Ishikawa (cell line): Measurements from ENCODE around the gene ARL14EP.

Source experiments
- CEBPB ChIP-seq: IDR thresholded peaks from 2 replicates; pipeline ENCODE4 v1.6.1; 2012
- CREB1 ChIP-seq: IDR thresholded peaks from 2 replicates; pipeline ENCODE4 v1.6.1; 2012; ENCODE audit warnings: low read depth
- EGR1 ChIP-seq: IDR thresholded peaks from 2 replicates; pipeline ENCODE4 v1.6.1; 2012
- EP300 ChIP-seq: IDR thresholded peaks from 2 replicates; pipeline ENCODE4 v1.6.1; 2012; ENCODE audit warnings: borderline replicate concordance
- FOXM1 ChIP-seq: IDR thresholded peaks from 2 replicates; pipeline ENCODE4 v1.6.1; 2012; ENCODE audit warnings: low read depth, borderline replicate concordance
- MAX ChIP-seq: IDR thresholded peaks from 2 replicates; pipeline ENCODE4 v1.6.1; 2012
- NFIC ChIP-seq: IDR thresholded peaks from 2 replicates; pipeline ENCODE4 v1.6.1; 2012
- RAD21 ChIP-seq: IDR thresholded peaks from 2 replicates; pipeline ENCODE4 v1.6.1; 2012; ENCODE audit warnings: low read depth
- REST ChIP-seq: IDR thresholded peaks from 2 replicates; pipeline ENCODE4 v1.6.1; 2012; ENCODE audit warnings: low read depth, mild to moderate bottlenecking
- TAF1 ChIP-seq: IDR thresholded peaks from 2 replicates; pipeline ENCODE4 v1.6.1; 2012; ENCODE audit warnings: low read depth, mild to moderate bottlenecking
- TCF12 ChIP-seq: IDR thresholded peaks from 2 replicates; pipeline ENCODE4 v1.6.1; 2012; ENCODE audit warnings: low read depth
- TEAD4 ChIP-seq: IDR thresholded peaks from 2 replicates; pipeline ENCODE4 v1.6.1; 2012
- USF1 ChIP-seq: IDR thresholded peaks from 2 replicates; pipeline ENCODE4 v1.6.1; 2012
- YY1 ChIP-seq: IDR thresholded peaks from 2 replicates; pipeline ENCODE4 v1.6.1; 2012; ENCODE audit warnings: low read depth
- ZBTB7A ChIP-seq: IDR thresholded peaks from 2 replicates; pipeline ENCODE4 v1.6.1; 2012; ENCODE audit warnings: low read depth

The ARL14EP gene

GRCh38 chr11:30312243-30312642 lies 10.7 kb upstream of the ARL14EP start:
- TF ChIP-seq TCF12, result no peak
- no peak for TF ChIP-seq YY1
- no peak for TF ChIP-seq EGR1
- TF ChIP-seq USF1, result no peak
- TF ChIP-seq RAD21, result no peak

- TF ChIP-seq FOXM1 (no peak), CREB1 (no peak), EP300 (no peak), ZBTB7A (no peak), MAX (no peak), TCF12 (no peak), USF1 (no peak), CEBPB (no peak), REST (no peak), YY1 (no peak), RAD21 (no peak), EGR1 (no peak), TEAD4 (no peak), NFIC (no peak), TAF1 (no peak)
These were observed 9.3 kb upstream of the ARL14EP start for GRCh38 chr11:30313580-30313979.

- no peak for TF ChIP-seq REST
- peak; percentile 49 for TF ChIP-seq RAD21
These were observed 8.3 kb upstream of the ARL14EP start for GRCh38 chr11:30314625-30315024.

GRCh38 chr11:30316237-30316636 lies 6.7 kb upstream of the ARL14EP start:
- no peak for TF ChIP-seq FOXM1
- TF ChIP-seq MAX, result no peak
- no peak for TF ChIP-seq CEBPB
- no peak for TF ChIP-seq REST
- no peak for TF ChIP-seq TEAD4
- no peak for TF ChIP-seq TAF1
- TF ChIP-seq EP300, result no peak
- no peak for TF ChIP-seq ZBTB7A
- TF ChIP-seq EGR1, result no peak
- TF ChIP-seq USF1, result no peak
- TF ChIP-seq YY1, result no peak
- no peak for TF ChIP-seq CREB1
- TF ChIP-seq TCF12, result no peak
- no peak for TF ChIP-seq RAD21
- no peak for TF ChIP-seq NFIC

- TF ChIP-seq NFIC, result no peak
- no peak for TF ChIP-seq TAF1
- TF ChIP-seq EP300, result no peak
- TF ChIP-seq MAX, result no peak
- TF ChIP-seq EGR1, result no peak
- TF ChIP-seq RAD21, result no peak
- TF ChIP-seq REST, result no peak
- no peak for TF ChIP-seq USF1
- TF ChIP-seq TCF12, result no peak
- TF ChIP-seq TEAD4, result no peak
- TF ChIP-seq FOXM1, result no peak
- TF ChIP-seq ZBTB7A, result no peak
- no peak for TF ChIP-seq CEBPB
- no peak for TF ChIP-seq CREB1
- no peak for TF ChIP-seq YY1
These were observed 5.9 kb upstream of the ARL14EP start for GRCh38 chr11:30317030-30317429.
